ENCODE data around the gene SDR42E2.
"Not testable (repeated sequence)": the region's sequence is repeated elsewhere in the genome, so short reads cannot be mapped to it uniquely, and the experiment has no call there.

SDR42E2 gene

DNA sequence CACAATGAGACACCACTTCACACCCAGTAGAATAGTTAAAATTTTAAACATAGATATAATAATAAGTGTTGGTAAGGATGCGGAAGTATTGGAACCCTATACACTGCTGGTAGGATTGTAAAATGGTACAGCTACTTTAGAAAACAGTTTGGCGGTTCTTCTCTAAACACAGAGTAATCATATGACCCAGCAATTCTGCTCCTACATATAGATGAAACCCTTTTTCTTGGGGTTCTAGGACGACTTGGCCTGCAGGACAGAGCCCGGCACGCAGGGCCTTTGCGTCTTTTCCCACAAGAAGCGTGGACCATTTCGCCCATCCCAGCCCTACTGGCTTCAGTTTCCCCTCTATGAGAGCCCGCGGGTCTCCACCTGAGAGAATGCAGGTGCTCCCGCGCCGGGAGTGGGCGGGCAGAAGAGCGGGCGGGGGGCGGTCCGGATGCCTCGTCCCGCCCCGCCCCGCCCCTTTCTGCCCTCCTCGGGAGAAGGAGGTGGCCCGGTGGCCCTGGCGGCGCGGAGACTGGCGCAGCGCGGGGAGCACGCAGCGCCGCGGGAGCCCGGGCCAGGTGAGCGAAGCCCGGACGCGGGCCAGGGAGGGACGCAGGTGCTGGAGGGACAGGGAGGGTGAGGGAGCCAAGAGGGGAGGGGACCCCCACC is at the start of gene SDR42E2:
Gene SDR42E2 (plus strand): TSS at position 508 of the 657 bp plus-strand sequence. CDS start 3,077 bp downstream, outside the sequence.
- H3K27me3 Mint-ChIP-seq = peaks cover 8 to 29% of the 10 kb centered on the region in 2 donors
- H3K4me3 Mint-ChIP-seq = peak within 1 kb of the TSS in 1 of 2 donors; percentile 10
- peaks cover 0 to 2% of the 10 kb centered on the region in 2 donors for H3K4me1 Mint-ChIP-seq
- peaks cover 3 to 6% of the 10 kb centered on the region in 2 donors for H3K9me3 Mint-ChIP-seq
- H3K27ac Mint-ChIP-seq = no peak within 1 kb of the TSS
- H3K36me3 Mint-ChIP-seq = peaks cover 0 to 2% of the 10 kb centered on the region in 2 donors
- peak; percentile 50 to 53 for ATAC-seq (replicated peaks)
- DNase-seq = no peak

DNA sequence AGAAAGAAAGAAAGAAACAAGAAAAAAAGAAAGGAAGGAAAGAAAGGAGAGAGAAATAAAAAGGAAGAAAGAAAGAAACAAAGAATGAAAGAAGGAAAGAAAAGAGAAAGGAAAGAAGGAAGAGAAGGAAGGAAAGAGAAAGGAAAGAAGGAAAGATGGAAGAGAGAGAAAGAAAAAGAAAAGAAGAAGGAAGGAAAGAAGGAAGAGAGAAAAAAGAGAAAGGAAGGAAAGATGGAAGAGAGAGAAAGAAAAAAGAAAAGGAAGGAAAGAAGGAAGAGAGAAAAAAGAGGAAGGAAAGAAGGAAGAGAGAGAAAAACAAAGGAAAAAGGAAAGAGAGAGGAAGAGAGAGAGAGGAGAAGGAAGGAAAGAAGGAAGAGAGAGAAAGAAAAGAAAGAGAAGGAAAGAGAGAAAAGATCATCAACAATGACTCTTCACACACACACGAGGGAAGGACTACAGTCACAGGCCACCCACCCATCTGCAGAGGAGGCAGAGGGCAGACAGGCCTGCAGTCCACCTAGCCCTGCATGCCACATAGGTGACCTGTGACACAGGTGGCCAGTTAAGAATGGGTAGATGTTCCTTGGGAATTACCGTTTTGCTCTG is 46.1 kb upstream of the SDR42E2 start:
- DNase-seq (no peak), ATAC-seq (replicated peaks) (no peak)
- H3K4me1 Mint-ChIP-seq = no peaks in the 10 kb centered on the region
- H3K9me3 Mint-ChIP-seq = no peaks in the 10 kb centered on the region
- no peak overlapping the region for H3K27ac Mint-ChIP-seq
- no peak overlapping the region for H3K4me3 Mint-ChIP-seq
- no peaks in the 10 kb centered on the region for H3K36me3 Mint-ChIP-seq
- peaks cover 0 to 8% of the 10 kb centered on the region in 2 donors for H3K27me3 Mint-ChIP-seq

DNA sequence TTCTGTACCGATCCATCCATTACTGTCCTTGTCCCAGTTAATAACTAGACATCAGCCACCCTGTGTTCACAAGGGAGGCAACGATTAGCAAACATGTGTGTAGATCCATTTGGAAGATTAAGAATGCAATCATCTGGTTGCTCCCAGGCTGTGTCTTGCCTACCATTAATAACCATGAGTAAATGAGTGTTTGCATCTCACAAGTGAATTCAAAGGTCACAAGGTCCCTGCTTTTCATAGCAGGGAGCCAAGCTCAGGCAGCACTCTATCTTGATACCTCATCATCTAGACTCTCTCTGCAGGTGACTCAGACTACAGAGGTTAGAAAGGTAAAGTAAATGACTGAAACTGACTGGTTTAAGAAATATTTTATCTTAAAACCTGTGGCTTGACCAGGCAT is 44.7 kb upstream of the SDR42E2 start:
- Mint-ChIP-seq H3K27me3 (peaks cover 0 to 8% of the 10 kb centered on the region in 2 donors), H3K27ac (no peak overlapping the region), H3K4me3 (no peak overlapping the region), H3K9me3 (peaks cover 0 to 2% of the 10 kb centered on the region in 2 donors), H3K36me3 (no peaks in the 10 kb centered on the region), H3K4me1 (peaks cover 2 to 4% of the 10 kb centered on the region in 2 donors)
- DNase-seq (no peak), ATAC-seq (replicated peaks) (no peak)

DNA sequence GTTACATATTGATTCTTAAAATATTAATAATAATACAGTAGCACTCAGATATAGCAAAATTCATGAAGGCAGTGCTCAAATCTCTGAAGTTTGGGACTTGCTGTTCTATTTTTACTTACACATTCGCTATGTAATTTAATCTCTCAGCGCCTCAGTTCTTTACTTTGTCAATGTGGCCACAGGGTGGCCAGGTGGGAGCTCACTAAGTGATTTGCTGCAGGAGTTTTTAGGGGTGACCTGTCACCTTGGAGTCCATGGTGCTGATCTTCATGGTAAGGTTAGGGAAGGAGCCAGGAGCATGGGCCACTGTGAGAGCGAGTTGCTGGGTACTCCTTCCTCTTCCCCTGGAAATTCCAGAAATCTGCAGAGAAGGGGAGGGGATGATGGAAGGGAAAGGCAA is 41.9 kb upstream of the SDR42E2 start:
- Mint-ChIP-seq H3K27me3 (peaks cover 0 to 8% of the 10 kb centered on the region in 2 donors), H3K9me3 (peaks cover 0 to 2% of the 10 kb centered on the region in 2 donors), H3K27ac (no peak overlapping the region), H3K4me3 (no peak overlapping the region), H3K4me1 (peaks cover 12 to 15% of the 10 kb centered on the region in 2 donors), H3K36me3 (no peaks in the 10 kb centered on the region)
- ATAC-seq (replicated peaks) (no peak), DNase-seq (no peak)

DNA sequence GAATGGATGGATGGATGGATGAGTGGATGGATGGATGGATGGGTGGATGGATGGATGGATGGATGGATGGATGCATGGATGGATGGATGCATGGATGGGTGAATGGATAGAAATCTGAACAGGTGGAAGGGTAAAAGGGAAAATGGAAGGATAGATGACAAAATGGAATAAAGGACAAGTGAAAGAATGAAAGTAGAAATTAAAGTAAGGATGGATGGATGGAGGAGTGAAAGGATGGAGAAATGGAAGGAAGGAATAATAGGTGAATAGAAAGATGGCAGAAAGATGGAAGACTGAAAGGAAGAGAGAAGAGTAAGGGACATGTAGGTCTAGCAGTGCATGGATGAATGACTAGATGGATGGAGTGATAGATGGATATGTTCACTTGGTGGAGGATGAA is 40.1 kb upstream of the SDR42E2 start:
- no peak for DNase-seq
- Mint-ChIP-seq H3K27ac (no peak overlapping the region), H3K27me3 (peaks cover 0 to 8% of the 10 kb centered on the region in 2 donors), H3K9me3 (peaks cover 0 to 2% of the 10 kb centered on the region in 2 donors), H3K4me3 (no peak overlapping the region), H3K36me3 (no peaks in the 10 kb centered on the region), H3K4me1 (peaks cover 12 to 15% of the 10 kb centered on the region in 2 donors)
- ATAC-seq (replicated peaks) = no peak

DNA sequence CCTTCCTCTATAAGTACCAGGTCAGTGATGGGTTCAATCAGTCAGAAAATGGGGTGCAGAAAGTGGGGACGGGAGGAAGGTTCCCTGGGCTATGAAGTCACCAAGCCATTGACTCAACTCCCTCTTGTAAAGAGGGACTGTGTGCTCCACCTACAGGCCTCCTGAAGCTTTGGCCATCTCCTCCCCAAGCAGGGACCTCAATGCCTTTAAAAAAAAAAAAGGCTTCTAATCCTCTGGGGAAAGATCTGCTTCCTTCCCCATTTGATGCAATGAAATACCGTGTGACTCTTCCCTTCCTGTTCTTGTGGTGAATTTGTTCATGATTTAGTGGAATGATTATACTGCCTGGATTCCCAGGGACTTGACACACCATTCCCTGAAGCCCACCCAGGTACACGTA is 39.2 kb upstream of the SDR42E2 start:
- DNase-seq (no peak), ATAC-seq (replicated peaks) (peak; percentile 49 to 77)
- H3K9me3 Mint-ChIP-seq = peaks cover 0 to 2% of the 10 kb centered on the region in 2 donors
- no peaks in the 10 kb centered on the region for H3K36me3 Mint-ChIP-seq
- no peak overlapping the region for H3K27ac Mint-ChIP-seq
- H3K27me3 Mint-ChIP-seq = peaks cover 0 to 14% of the 10 kb centered on the region in 2 donors
- H3K4me1 Mint-ChIP-seq = peaks cover 12 to 15% of the 10 kb centered on the region in 2 donors
- H3K4me3 Mint-ChIP-seq = no peak overlapping the region

DNA sequence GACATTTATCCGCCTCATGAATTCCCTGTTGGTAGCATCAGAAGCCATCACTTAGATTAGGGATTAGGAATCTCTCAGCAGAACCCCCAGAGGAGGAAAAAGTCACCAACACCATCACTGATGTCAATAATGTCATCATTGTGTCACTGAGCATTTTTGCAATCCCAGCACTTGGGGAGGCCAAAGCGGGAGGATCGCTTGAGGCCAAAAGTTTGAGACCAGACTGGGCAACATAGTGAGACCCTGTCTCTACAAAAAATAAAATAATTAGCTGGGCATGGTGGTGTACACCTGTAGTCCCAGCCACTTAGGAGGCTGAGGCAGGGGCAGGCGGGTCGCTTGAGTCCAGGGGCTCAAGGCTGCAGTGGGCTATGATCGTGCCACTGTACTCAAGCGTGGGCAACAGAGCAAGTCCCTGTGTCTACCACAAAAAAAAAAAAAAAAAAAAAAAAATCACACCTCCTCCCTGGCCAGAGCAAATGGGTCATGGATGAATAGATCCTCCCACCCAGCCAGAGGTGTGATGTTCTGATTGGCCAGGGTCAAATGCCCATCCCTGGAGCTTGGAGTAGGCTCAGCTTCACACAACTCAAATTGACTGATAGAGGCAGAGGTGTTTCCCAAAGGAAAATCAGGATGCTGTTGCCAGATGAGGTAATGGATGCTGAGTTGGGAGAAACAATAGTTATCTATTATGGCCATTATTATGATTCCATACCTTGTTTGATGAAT is 38.4 kb upstream of the SDR42E2 start:
- H3K27me3 Mint-ChIP-seq = peaks cover 0 to 14% of the 10 kb centered on the region in 2 donors
- H3K9me3 Mint-ChIP-seq = peaks cover 2 to 3% of the 10 kb centered on the region in 2 donors
- no peak for DNase-seq
- no peaks in the 10 kb centered on the region for H3K36me3 Mint-ChIP-seq
- H3K4me3 Mint-ChIP-seq = no peak overlapping the region
- no peak for ATAC-seq (replicated peaks)
- peaks cover 12 to 15% of the 10 kb centered on the region in 2 donors for H3K4me1 Mint-ChIP-seq
- H3K27ac Mint-ChIP-seq = no peak overlapping the region

DNA sequence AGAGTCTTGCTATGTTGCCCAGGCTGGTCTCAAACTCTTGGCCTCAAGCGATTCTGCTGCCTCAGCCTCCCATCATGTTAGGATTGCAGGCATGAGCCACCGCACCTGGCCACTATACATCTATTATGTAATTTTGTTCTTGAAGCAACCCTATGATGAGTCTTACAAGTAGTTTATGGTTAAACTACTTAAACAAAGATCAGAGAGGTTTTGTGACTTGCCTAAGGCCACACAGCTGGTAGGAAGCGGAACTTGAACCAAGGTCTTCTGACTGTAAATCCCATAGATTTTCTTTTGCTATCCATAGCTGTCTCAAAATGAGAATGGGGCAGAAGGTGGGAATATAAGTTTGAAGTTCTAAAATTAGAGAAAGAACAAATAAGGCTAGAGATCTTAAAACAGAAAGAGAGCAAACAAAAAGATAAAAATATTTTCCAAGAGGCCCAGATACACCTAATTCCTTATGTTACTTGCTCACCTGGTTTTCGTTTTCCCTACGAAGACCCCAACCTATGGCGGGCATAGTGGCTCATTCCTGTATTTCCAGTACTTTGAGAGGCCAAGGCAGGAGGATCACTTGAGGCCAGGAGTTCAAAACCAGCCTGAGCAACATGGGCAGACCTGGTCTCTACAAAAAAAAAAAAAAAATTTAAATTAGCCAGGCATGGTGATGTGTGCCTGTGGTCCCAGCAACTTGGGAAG is 37.6 kb upstream of the SDR42E2 start:
- Mint-ChIP-seq H3K27ac (no peak overlapping the region), H3K4me3 (no peak overlapping the region), H3K36me3 (no peaks in the 10 kb centered on the region), H3K27me3 (peaks cover 0 to 14% of the 10 kb centered on the region in 2 donors), H3K9me3 (peaks cover 2 to 3% of the 10 kb centered on the region in 2 donors), H3K4me1 (peaks cover 12 to 15% of the 10 kb centered on the region in 2 donors)
- no peak for DNase-seq
- ATAC-seq (replicated peaks) = no peak

DNA sequence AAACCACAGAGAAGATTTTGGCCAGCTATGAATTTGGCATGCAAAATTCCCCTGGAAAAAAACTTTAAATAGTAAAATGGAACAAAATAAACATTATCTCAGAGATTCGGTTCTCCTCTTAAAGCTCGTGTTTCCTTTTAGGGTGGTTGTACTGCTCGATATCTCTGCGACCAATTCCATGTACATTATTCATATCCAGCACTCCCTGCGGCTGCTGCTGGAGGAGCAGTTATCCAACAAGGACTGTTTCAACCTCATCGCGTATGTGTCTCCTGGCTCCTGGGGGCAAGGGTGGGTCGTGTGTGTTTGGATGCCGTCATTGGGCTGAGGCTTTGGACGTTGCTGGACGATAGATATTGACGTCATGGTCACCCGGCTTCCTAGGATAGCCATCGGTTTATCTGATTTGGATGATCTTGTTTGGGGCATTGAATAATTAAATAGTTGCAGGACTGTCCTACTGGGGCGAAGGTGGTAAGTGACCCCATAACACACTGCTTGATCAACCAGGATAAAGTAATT is 36.2 kb upstream of the SDR42E2 start:
- H3K4me3 Mint-ChIP-seq = no peak overlapping the region
- H3K27ac Mint-ChIP-seq = no peak overlapping the region
- H3K36me3 Mint-ChIP-seq = no peaks in the 10 kb centered on the region
- H3K27me3 Mint-ChIP-seq = peaks cover 4 to 12% of the 10 kb centered on the region in 2 donors
- ATAC-seq (replicated peaks) (no peak), DNase-seq (no peak)
- H3K9me3 Mint-ChIP-seq = peaks cover 2 to 3% of the 10 kb centered on the region in 2 donors
- peaks cover 12 to 15% of the 10 kb centered on the region in 2 donors for H3K4me1 Mint-ChIP-seq

DNA sequence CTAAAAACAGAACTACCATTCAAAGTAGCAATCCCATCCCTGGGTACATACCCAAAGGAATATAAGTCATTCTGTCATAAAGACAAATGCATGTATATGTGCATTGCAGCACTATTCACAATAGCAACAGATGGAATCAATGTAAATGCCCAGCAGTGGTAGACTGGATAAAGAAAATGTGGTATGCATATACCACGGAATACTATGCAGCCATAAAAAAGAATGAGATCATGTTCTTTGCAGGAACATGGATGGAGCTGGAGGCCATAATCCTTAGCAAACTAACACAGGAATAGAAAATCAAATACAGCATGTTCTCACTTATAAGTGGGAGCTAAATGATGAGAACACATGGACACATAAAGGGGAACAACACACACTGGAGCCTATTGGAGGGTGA is 33.8 kb upstream of the SDR42E2 start:
- H3K27me3 Mint-ChIP-seq = peaks cover 4 to 12% of the 10 kb centered on the region in 2 donors
- not testable (repeated sequence) for H3K4me3 Mint-ChIP-seq; ATAC-seq (replicated peaks); H3K27ac Mint-ChIP-seq; H3K9me3 Mint-ChIP-seq; DNase-seq; H3K36me3 Mint-ChIP-seq; H3K4me1 Mint-ChIP-seq

DNA sequence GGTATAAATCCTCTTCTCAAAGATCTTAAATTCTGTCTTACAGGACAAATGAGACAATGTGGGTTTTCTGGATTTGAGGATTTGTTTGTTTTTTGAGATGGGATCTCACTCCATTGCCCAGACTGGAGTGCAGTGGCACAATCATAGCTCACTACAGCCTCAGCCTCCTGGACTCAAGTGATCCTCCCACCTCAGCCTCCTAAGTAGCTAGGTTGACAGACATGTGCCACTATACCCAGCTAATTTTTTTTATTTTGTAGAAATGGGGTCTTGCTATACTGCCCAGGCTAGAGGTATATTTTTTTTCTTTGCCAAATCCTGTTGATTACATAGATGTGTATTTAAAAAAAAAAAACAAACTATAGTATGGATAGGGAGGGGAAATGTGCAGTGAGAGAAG is 31.8 kb upstream of the SDR42E2 start:
- H3K36me3 Mint-ChIP-seq = no peaks in the 10 kb centered on the region
- H3K9me3 Mint-ChIP-seq = peaks cover 0 to 3% of the 10 kb centered on the region in 2 donors
- H3K27ac Mint-ChIP-seq = no peak overlapping the region
- no peak overlapping the region for H3K4me3 Mint-ChIP-seq
- peaks cover 4 to 12% of the 10 kb centered on the region in 2 donors for H3K27me3 Mint-ChIP-seq
- DNase-seq = no peak
- no peaks in the 10 kb centered on the region for H3K4me1 Mint-ChIP-seq
- ATAC-seq (replicated peaks) = no peak

DNA sequence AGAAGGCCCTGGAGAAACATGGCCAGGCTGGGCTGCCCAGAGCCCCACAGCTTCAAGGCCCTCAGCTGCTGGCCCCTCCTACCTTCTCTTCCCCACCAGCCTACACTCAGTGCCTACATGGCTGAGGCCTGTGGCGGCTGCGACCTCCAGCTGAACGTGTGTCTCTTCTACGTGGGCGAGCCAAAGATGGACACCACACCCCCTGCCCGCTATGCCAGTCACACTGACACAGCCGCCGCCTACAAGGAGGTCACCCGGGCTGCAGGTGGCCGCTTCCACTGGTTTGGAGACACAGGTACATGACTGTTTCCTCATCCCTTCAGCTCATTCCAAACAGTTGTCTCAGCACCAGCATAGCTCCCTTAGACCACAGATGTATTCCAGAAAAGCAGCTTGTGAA is 29.5 kb upstream of the SDR42E2 start:
- H3K4me3 Mint-ChIP-seq = no peak overlapping the region
- no peak for DNase-seq
- H3K4me1 Mint-ChIP-seq = no peaks in the 10 kb centered on the region
- peaks cover 0 to 3% of the 10 kb centered on the region in 2 donors for H3K9me3 Mint-ChIP-seq
- peaks cover 8 to 16% of the 10 kb centered on the region in 2 donors for H3K27me3 Mint-ChIP-seq
- ATAC-seq (replicated peaks) = no peak
- H3K36me3 Mint-ChIP-seq = no peaks in the 10 kb centered on the region
- H3K27ac Mint-ChIP-seq = no peak overlapping the region

DNA sequence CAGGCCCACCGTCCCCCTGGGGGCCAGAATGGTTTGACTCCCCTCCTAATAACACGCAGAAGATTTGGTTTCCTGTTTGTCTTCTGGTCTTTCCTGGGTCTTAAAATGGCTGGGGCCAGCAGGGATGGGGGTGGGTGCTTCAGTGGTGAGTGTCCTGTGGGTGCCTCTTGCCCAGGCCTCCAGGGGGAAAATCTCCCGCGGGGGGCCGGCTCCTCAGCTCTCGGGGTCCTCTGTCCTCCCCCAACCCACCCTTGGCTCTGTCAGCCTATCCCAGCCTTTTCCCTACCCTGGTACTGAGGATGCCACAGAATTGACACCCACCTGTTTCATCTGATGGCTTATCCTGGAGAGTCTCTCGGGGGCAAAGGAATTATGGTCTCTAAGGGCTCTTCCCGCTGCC is 23.8 kb upstream of the SDR42E2 start:
- Mint-ChIP-seq H3K4me1 (no peaks in the 10 kb centered on the region), H3K27ac (no peak overlapping the region), H3K27me3 (peaks cover 13 to 19% of the 10 kb centered on the region in 2 donors), H3K36me3 (no peaks in the 10 kb centered on the region), H3K9me3 (no peaks in the 10 kb centered on the region), H3K4me3 (no peak overlapping the region)
- ATAC-seq (replicated peaks) (no peak), DNase-seq (no peak)

DNA sequence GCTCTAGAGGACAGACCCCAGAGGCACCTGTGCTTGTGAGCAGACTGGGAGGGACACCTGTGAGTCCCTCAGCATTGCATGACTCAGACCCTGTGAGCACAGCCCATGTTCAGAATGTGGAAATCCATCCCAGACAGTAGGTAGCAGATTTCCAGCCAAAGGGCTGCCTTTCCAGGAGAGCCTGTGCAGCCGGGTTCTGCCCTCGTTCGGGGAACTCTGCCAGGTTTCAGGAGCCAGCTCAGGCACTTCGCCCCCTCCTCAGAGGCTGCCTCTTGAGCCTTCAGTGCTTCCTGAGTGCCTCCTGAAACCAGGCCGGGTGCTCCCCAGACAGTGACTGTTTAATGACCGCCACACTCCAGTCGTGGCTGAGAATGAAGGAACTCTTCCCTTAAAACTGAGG is 23.3 kb upstream of the SDR42E2 start:
- no peaks in the 10 kb centered on the region for H3K9me3 Mint-ChIP-seq
- H3K4me1 Mint-ChIP-seq = no peaks in the 10 kb centered on the region
- no peak for DNase-seq
- H3K27ac Mint-ChIP-seq = no peak overlapping the region
- no peaks in the 10 kb centered on the region for H3K36me3 Mint-ChIP-seq
- ATAC-seq (replicated peaks) = no peak
- peaks cover 17 to 19% of the 10 kb centered on the region in 2 donors for H3K27me3 Mint-ChIP-seq
- no peak overlapping the region for H3K4me3 Mint-ChIP-seq

All from stimulated activated naive B cell treated with anti-CD40 and anti-IgM and Interleukin-4, amounts not matched to agents 10 μg/mL and 1 μg/mL and 100 μg/mL, for 72 hours (primary cell).